Measurements from ENCODE around the gene ZNRF2. TPM values are rescaled to one million over a fixed set of nuclear protein-coding genes. Genes with fewer than 3 reads are reported as not detected.
A peak's percentile ranks its signal among the peaks of the same experiment; 100 is the strongest.

ZNRF2 gene
- total RNA-seq, 1 donor from 2014 or later: 13.8 TPM

DNA sequence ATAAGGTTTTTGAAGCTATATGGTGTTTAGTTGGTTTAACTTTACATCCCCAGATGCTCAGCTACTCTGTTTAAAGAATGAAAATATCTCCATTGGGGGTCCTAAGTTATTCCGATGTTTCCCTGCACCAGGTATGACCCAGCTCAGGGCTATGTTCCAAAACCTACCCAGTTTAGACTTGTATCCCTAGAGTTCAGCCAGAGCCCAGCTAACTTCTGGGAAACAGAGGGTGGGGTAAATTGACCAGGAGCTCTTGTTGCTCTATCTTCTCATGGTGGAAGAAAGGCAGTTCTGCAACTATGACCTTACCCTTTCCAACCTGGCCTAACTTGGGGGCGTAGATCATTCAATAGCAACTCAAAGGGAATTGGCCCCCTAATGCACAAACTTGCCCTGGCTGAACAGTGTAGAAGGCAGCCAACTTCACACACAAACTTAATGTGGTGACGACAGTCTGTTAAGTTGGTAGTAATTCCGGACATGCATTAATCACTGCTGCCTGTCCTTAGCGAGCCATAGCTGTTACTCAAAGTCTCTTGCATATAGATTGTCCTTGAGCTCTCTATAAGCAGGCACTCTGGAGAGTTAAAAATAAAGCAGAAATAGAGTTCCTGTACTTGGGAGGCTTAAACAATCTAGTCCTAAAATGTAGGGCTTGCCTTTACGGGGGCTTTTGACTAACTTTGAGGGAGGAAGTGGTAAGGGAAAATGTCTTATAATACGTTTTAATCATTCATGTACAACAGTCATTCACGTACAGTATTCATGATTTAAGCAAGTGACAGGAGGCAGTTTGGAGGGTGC lies 5.3 kb upstream of the ZNRF2 start:
- H3K4me1 Mint-ChIP-seq (ENCODE audit: low read depth): peaks cover 11% of the 10 kb centered on the region
- H3K4me3 Mint-ChIP-seq (ENCODE audit: low read depth): no peak overlapping the region
- no peaks in the 10 kb centered on the region for H3K9me3 Mint-ChIP-seq (ENCODE audit: low read depth)
- no peaks in the 10 kb centered on the region for H3K36me3 Mint-ChIP-seq (ENCODE audit: insufficient read depth)
- no peak overlapping the region for H3K27ac Mint-ChIP-seq
- H3K27me3 Mint-ChIP-seq: no peaks in the 10 kb centered on the region
- DNase-seq (ENCODE audit: low spot score, unreplicated experiment): no peak
- TF ChIP-seq, protein P1, sequence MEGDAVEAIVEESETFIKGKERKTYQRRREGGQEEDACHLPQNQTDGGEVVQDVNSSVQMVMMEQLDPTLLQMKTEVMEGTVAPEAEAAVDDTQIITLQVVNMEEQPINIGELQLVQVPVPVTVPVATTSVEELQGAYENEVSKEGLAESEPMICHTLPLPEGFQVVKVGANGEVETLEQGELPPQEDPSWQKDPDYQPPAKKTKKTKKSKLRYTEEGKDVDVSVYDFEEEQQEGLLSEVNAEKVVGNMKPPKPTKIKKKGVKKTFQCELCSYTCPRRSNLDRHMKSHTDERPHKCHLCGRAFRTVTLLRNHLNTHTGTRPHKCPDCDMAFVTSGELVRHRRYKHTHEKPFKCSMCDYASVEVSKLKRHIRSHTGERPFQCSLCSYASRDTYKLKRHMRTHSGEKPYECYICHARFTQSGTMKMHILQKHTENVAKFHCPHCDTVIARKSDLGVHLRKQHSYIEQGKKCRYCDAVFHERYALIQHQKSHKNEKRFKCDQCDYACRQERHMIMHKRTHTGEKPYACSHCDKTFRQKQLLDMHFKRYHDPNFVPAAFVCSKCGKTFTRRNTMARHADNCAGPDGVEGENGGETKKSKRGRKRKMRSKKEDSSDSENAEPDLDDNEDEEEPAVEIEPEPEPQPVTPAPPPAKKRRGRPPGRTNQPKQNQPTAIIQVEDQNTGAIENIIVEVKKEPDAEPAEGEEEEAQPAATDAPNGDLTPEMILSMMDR (IDR thresholded peaks at IDR 0.05; ENCODE audit: unreplicated experiment): no peak

DNA sequence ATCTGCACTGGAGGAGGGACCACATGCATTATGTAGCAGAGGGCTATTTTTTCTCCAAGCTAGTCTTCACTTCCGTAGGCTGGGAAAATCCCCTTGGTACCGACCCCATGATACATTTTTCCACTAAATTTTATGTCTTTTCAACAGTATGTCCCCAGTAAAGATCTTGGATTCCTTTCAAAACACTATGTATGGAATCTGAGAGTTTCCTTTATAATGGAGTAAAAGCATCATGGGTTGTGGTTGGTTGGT lies 4.8 kb upstream of the ZNRF2 start:
- DNase-seq (ENCODE audit: low spot score, unreplicated experiment): no peak
- H3K9me3 Mint-ChIP-seq (ENCODE audit: low read depth): no peaks in the 10 kb centered on the region
- TF ChIP-seq, protein P1 (IDR thresholded peaks at IDR 0.05; ENCODE audit: unreplicated experiment): no peak
- no peak overlapping the region for H3K4me3 Mint-ChIP-seq (ENCODE audit: low read depth)
- H3K27ac Mint-ChIP-seq: no peak overlapping the region
- peaks cover 11% of the 10 kb centered on the region for H3K4me1 Mint-ChIP-seq (ENCODE audit: low read depth)
- no peaks in the 10 kb centered on the region for H3K27me3 Mint-ChIP-seq
- H3K36me3 Mint-ChIP-seq (ENCODE audit: insufficient read depth): no peaks in the 10 kb centered on the region

DNA sequence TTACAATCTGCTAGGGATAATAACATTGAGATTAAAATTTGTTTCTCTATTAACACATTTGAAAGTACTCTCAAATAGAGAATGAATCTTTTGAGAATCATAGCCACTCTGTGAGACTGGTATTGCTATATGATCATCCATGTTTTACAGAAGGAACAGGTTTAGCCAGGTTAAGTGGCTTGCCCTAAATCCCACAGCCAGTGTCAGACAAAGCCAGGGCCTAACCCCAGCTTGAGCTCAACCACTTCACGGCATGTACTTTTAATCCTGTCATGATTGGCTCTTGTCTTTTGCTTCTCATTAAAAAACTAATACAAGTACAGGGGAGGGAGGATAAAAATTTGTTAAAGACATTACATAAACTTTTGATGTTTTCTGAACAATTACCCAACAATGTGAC lies 3.8 kb upstream of the ZNRF2 start:
- TF ChIP-seq, protein P1 (IDR thresholded peaks at IDR 0.05; ENCODE audit: unreplicated experiment): no peak
- Mint-ChIP-seq H3K4me3 (ENCODE audit: low read depth) (no peak overlapping the region), H3K9me3 (ENCODE audit: low read depth) (no peaks in the 10 kb centered on the region), H3K36me3 (ENCODE audit: insufficient read depth) (no peaks in the 10 kb centered on the region), H3K27ac (no peak overlapping the region), H3K27me3 (no peaks in the 10 kb centered on the region), H3K4me1 (ENCODE audit: low read depth) (peaks cover 11% of the 10 kb centered on the region)
- no peak for DNase-seq (ENCODE audit: low spot score, unreplicated experiment)

DNA sequence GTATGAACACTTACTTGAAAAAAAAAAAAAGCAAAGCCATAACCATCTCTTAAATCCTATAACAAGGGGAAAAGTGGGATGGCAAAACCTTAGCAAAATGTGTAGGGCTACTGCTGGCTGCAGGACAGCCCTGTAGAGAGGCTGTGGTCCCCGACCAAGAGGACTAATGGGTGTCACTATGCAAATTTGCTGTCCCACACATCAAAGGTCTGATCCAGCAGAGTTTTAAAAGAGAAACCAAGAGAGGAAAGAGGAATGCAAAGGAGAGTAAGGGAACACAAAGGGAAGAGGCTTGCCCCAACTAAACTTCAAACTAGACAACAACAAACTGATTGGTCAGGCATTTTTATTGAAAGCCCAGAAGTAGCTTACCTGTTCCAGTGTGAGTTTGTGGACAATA lies 3.1 kb upstream of the ZNRF2 start:
- Mint-ChIP-seq H3K4me1 (ENCODE audit: low read depth) (peaks cover 16% of the 10 kb centered on the region), H3K4me3 (ENCODE audit: low read depth) (no peak overlapping the region), H3K36me3 (ENCODE audit: insufficient read depth) (no peaks in the 10 kb centered on the region), H3K27ac (peak overlapping the region; percentile 46), H3K27me3 (no peaks in the 10 kb centered on the region), H3K9me3 (ENCODE audit: low read depth) (no peaks in the 10 kb centered on the region)
- DNase-seq (ENCODE audit: low spot score, unreplicated experiment): no peak
- TF ChIP-seq, protein P1 (IDR thresholded peaks at IDR 0.05; ENCODE audit: unreplicated experiment): no peak

DNA sequence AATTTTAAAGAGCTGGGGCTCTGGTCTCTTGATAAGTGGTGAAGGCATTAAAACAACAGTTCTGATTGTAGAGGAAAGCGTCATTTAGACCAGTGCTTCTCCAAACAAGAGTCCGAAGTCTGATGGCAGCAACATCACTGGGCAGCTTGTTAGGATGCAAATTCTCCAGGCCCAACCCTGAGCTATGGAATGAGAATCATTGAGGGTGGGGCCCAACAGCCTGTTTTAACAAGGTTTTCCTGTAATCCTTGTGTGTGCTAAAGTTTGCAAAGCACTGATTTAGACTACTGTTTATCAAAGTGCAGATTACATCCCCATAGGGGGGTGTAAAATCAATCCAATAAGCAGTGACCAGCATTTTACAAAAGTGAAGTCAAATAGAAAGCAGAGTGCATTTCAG lies 2.6 kb upstream of the ZNRF2 start:
- TF ChIP-seq, protein P1 (IDR thresholded peaks at IDR 0.05; ENCODE audit: unreplicated experiment): no peak
- Mint-ChIP-seq H3K9me3 (ENCODE audit: low read depth) (no peaks in the 10 kb centered on the region), H3K27me3 (no peaks in the 10 kb centered on the region), H3K4me1 (ENCODE audit: low read depth) (peaks cover 21% of the 10 kb centered on the region), H3K36me3 (ENCODE audit: insufficient read depth) (no peaks in the 10 kb centered on the region), H3K4me3 (ENCODE audit: low read depth) (no peak overlapping the region), H3K27ac (peak overlapping the region; percentile 46)
- DNase-seq (ENCODE audit: low spot score, unreplicated experiment): no peak

Data from progenitor cell of endocrine pancreas (in vitro differentiated cells).